Measurements from ENCODE around the gene PABPN1. TPM values are rescaled to one million over a fixed set of nuclear protein-coding genes. Genes with fewer than 3 reads are reported as not detected.

The PABPN1 gene
- total and polyA plus RNA-seq, 2 of the 13 experiments (the other 11 are each of a cell fraction or from before 2014, with no cell fraction given): 233 to 524 TPM

DNA sequence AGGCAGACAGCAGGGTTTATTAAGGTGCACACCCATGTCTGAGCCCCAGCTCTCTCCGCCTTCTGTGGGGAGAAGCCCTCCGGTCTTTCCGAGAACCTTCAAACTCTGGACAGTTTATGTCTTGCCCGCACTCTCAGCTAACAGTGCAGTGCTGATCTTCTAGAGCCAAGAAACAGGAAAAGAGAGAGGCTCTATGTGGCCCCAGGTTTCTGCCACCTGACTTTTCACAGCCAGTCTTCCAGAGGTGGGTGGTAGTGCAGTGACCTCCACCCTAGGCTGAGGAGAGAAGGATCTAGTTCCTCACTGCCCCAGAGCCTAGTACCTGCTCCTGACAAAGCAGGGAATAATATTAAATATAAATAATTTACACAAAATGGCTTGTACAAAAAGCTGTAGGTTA is 35.4 kb downstream of the PABPN1 start (continued):
- TF ChIP-seq, protein P1, sequence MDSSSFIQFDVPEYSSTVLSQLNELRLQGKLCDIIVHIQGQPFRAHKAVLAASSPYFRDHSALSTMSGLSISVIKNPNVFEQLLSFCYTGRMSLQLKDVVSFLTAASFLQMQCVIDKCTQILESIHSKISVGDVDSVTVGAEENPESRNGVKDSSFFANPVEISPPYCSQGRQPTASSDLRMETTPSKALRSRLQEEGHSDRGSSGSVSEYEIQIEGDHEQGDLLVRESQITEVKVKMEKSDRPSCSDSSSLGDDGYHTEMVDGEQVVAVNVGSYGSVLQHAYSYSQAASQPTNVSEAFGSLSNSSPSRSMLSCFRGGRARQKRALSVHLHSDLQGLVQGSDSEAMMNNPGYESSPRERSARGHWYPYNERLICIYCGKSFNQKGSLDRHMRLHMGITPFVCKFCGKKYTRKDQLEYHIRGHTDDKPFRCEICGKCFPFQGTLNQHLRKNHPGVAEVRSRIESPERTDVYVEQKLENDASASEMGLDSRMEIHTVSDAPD (CRISPR knock-in tag; IDR thresholded peaks at IDR 0.05): no peak
- TF ChIP-seq CCDC6 (CRISPR knock-in tag; IDR thresholded peaks at IDR 0.05): no peak
- TF ChIP-seq AGO2 (optimal IDR thresholded peaks at IDR 0.05; ENCODE audit: low read depth, low read length): no peak
- no peak for TF ChIP-seq CAMTA2 (CRISPR knock-in tag; IDR thresholded peaks at IDR 0.05; ENCODE audit: borderline replicate concordance)
- no peak for TF ChIP-seq ZNF749 (CRISPR knock-in tag; IDR thresholded peaks at IDR 0.05; ENCODE audit: borderline replicate concordance)
- TF ChIP-seq, protein P2, sequence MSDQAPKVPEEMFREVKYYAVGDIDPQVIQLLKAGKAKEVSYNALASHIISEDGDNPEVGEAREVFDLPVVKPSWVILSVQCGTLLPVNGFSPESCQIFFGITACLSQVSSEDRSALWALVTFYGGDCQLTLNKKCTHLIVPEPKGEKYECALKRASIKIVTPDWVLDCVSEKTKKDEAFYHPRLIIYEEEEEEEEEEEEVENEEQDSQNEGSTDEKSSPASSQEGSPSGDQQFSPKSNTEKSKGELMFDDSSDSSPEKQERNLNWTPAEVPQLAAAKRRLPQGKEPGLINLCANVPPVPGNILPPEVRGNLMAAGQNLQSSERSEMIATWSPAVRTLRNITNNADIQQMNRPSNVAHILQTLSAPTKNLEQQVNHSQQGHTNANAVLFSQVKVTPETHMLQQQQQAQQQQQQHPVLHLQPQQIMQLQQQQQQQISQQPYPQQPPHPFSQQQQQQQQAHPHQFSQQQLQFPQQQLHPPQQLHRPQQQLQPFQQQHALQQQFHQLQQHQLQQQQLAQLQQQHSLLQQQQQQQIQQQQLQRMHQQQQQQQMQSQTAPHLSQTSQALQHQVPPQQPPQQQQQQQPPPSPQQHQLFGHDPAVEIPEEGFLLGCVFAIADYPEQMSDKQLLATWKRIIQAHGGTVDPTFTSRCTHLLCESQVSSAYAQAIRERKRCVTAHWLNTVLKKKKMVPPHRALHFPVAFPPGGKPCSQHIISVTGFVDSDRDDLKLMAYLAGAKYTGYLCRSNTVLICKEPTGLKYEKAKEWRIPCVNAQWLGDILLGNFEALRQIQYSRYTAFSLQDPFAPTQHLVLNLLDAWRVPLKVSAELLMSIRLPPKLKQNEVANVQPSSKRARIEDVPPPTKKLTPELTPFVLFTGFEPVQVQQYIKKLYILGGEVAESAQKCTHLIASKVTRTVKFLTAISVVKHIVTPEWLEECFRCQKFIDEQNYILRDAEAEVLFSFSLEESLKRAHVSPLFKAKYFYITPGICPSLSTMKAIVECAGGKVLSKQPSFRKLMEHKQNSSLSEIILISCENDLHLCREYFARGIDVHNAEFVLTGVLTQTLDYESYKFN (CRISPR knock-in tag; conservative IDR thresholded peaks at IDR 0.05): no peak
- TF ChIP-seq ZNF431 (CRISPR knock-in tag; IDR thresholded peaks at IDR 0.05; ENCODE audit: borderline replicate concordance, low read depth): no peak
- no peak for TF ChIP-seq ZNF547 (CRISPR knock-in tag; IDR thresholded peaks at IDR 0.05)

DNA sequence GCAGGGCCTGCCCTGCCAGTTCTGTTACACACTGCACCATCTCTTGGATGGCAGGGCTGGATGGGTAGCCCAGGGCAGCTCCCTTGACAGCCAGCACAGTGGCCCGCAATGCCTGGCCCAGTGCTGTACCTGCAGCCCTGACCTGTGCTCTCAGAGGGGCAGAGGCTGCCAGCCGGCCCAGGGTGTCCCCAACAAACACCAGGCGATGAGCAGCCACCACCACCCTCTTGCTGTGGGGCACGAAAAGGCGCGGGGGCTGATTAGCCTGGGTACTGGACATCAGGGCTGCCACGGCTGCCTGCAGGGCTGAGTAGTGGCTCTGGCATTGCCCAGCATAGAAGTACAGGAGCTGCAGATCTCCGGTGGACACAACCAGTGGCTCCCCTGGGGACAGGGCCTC is 36.0 kb downstream of the PABPN1 start:
- Histone ChIP-seq H3K9me3 (ENCODE audit: low read length) (no peaks in the 10 kb centered on the region), H3K27ac (ENCODE audit: extremely low read length, insufficient read depth, low read length) (no peak overlapping the region), H3K9ac (ENCODE audit: insufficient read depth, low read depth, low read length) (no peak overlapping the region), H3K36me3 (replicated peaks in 1 of 2; ENCODE audit: control insufficient read depth in 1 of 2, insufficient read depth in 2 of 2, low read length in 2 of 2) (no peaks in the 10 kb centered on the region), H4K20me1 (ENCODE audit: insufficient read depth, low read length) (no peaks in the 10 kb centered on the region), H3K4me2 (ENCODE audit: low read depth, low read length) (no peak overlapping the region), H3K4me1 (ENCODE audit: insufficient read depth, low read length) (peaks cover 30% of the 10 kb centered on the region), H3K4me3 (replicated peaks in 1 of 3; ENCODE audit: insufficient read depth in 1 of 3, low read depth in 2 of 3, low read length in 3 of 3) (no peak overlapping the region), H3K27me3 (ENCODE audit: control insufficient read depth in 1 of 2, insufficient read depth in 2 of 2, low read length in 2 of 2) (peaks cover 49 to 95% of the 10 kb centered on the region in 2 experiments), H3K79me2 (ENCODE audit: insufficient read depth, low read length) (no peaks in the 10 kb centered on the region), H2AFZ (ENCODE audit: low read length) (no peak overlapping the region)
- 28% methylated on average over 8 of the region's 8 CpGs for WGBS (ENCODE audit: low lambda C conversion rate)
- POLR2A ChIA-PET: interaction anchor here (1.0 kb wide), 1 partner anchor 36 kb away, joined by 3 read pairs; the partner anchor contains the start of gene PABPN1
- DNase-seq (ENCODE audit: low spot score) (no peak), ATAC-seq (no peak), FAIRE-seq (no peak)
- intact Hi-C loops (cut with micrococcal nuclease; ENCODE audit: unreplicated experiment) (no loop called here), in situ Hi-C loops (cut with HindIII; ENCODE audit: extremely low pct_ligation_motif_present, low pct_unique_long_range_greater_than_20kb) (no loop called here)
- CTCF ChIA-PET (ENCODE audit: low intra/inter-chr PET ratio, low total read pairs): no interaction called here
- no TSS peak for BruUV-seq (replicated peaks)
- TF ChIP-seq, protein P3, sequence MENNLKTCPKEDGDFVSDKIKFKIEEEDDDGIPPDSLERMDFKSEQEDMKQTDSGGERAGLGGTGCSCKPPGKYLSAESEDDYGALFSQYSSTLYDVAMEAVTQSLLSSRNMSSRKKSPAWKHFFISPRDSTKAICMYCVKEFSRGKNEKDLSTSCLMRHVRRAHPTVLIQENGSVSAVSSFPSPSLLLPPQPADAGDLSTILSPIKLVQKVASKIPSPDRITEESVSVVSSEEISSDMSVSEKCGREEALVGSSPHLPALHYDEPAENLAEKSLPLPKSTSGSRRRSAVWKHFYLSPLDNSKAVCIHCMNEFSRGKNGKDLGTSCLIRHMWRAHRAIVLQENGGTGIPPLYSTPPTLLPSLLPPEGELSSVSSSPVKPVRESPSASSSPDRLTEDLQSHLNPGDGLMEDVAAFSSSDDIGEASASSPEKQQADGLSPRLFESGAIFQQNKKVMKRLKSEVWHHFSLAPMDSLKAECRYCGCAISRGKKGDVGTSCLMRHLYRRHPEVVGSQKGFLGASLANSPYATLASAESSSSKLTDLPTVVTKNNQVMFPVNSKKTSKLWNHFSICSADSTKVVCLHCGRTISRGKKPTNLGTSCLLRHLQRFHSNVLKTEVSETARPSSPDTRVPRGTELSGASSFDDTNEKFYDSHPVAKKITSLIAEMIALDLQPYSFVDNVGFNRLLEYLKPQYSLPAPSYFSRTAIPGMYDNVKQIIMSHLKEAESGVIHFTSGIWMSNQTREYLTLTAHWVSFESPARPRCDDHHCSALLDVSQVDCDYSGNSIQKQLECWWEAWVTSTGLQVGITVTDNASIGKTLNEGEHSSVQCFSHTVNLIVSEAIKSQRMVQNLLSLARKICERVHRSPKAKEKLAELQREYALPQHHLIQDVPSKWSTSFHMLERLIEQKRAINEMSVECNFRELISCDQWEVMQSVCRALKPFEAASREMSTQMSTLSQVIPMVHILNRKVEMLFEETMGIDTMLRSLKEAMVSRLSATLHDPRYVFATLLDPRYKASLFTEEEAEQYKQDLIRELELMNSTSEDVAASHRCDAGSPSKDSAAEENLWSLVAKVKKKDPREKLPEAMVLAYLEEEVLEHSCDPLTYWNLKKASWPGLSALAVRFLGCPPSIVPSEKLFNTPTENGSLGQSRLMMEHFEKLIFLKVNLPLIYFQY (CRISPR knock-in tag; IDR thresholded peaks at IDR 0.05; ENCODE audit: borderline replicate concordance): no peak
- TF ChIP-seq ZNF737 (CRISPR knock-in tag; IDR thresholded peaks at IDR 0.05; ENCODE audit: borderline replicate concordance) (peak; percentile 71; the same call in 1 of the 2 replicates), MTA1 (CRISPR knock-in tag; IDR thresholded peaks at IDR 0.05; ENCODE audit: borderline replicate concordance) (peak; percentile 36; the same call in 1 of the 2 replicates), ZNF207 (IDR thresholded peaks at IDR 0.05; ENCODE audit: borderline replicate concordance) (no peak)
